ENCODE results near the gene SNORC.
A peak's percentile ranks its signal among the peaks of the same experiment; 100 is the strongest.

SNORC gene

GRCh38 chr2:232860593-232861241 lies 9.3 kb upstream of the SNORC start:
- Histone ChIP-seq H3K23ac (ENCODE audit: low read length) (no peak overlapping the region), H4K5ac (ENCODE audit: low read length) (no peak overlapping the region), H4K8ac (ENCODE audit: low read depth, low read length) (no peak overlapping the region), H2BK5ac (ENCODE audit: low read length) (no peak overlapping the region), H2AK5ac (ENCODE audit: low read length) (no peak overlapping the region), H3K4me1 (ENCODE audit: control insufficient read depth, low read depth, low read length) (no peaks in the 10 kb centered on the region), H2BK15ac (replicated peaks; ENCODE audit: low read depth) (no peak overlapping the region), H3K36me3 (ENCODE audit: control insufficient read depth, insufficient read depth, low read length) (peaks cover 8% of the 10 kb centered on the region), H3K4me2 (ENCODE audit: low read length) (no peak overlapping the region), H3K4ac (ENCODE audit: low read depth, low read length) (no peak overlapping the region), H3K79me1 (ENCODE audit: low read length) (no peaks in the 10 kb centered on the region), H2BK120ac (ENCODE audit: low read depth, low read length) (no peak overlapping the region), H3K4me3 (ENCODE audit: low read length) (no peak overlapping the region), H3K27ac (ENCODE audit: low read depth, low read length) (no peak overlapping the region), H3K56ac (ENCODE audit: low read length) (no peak overlapping the region), H3K18ac (ENCODE audit: low read length) (no peak overlapping the region), H3K9ac (ENCODE audit: low read length) (no peak overlapping the region), H3K79me2 (ENCODE audit: control insufficient read depth, insufficient read depth, low read length) (no peaks in the 10 kb centered on the region), H3K27me3 (ENCODE audit: insufficient read depth, low read length, poor library complexity) (no peaks in the 10 kb centered on the region)
- no CpG with 5 or more reads among the region's 9 CpGs for whole genome bisulfite sequencing (ENCODE audit: extremely low coverage, insufficient coverage, low lambda C conversion rate)
- DNase-seq = peak; percentile 68

- Histone ChIP-seq H3K79me2 (ENCODE audit: control insufficient read depth, insufficient read depth, low read length) (no peaks in the 10 kb centered on the region), H3K23ac (ENCODE audit: low read length) (no peak overlapping the region), H3K27me3 (ENCODE audit: insufficient read depth, low read length, poor library complexity) (no peaks in the 10 kb centered on the region), H3K4me3 (ENCODE audit: low read length) (no peak overlapping the region), H3K4me2 (ENCODE audit: low read length) (no peak overlapping the region), H3K4me1 (ENCODE audit: control insufficient read depth, low read depth, low read length) (no peaks in the 10 kb centered on the region), H3K36me3 (ENCODE audit: control insufficient read depth, insufficient read depth, low read length) (peaks cover 8% of the 10 kb centered on the region), H2AK5ac (ENCODE audit: low read length) (no peak overlapping the region), H3K79me1 (ENCODE audit: low read length) (no peaks in the 10 kb centered on the region), H2BK120ac (ENCODE audit: low read depth, low read length) (no peak overlapping the region), H3K18ac (ENCODE audit: low read length) (no peak overlapping the region), H3K27ac (ENCODE audit: low read depth, low read length) (no peak overlapping the region), H2BK15ac (replicated peaks; ENCODE audit: low read depth) (no peak overlapping the region), H3K4ac (ENCODE audit: low read depth, low read length) (no peak overlapping the region), H2BK5ac (ENCODE audit: low read length) (no peak overlapping the region), H4K5ac (ENCODE audit: low read length) (no peak overlapping the region), H3K56ac (ENCODE audit: low read length) (no peak overlapping the region), H4K8ac (ENCODE audit: low read depth, low read length) (no peak overlapping the region), H3K9ac (ENCODE audit: low read length) (no peak overlapping the region)
- DNase-seq = no peak
- no CpG with 5 or more reads among the region's 5 CpGs for WGBS (ENCODE audit: extremely low coverage, insufficient coverage, low lambda C conversion rate)
Measured at GRCh38 chr2:232861353-232861752, 8.7 kb upstream of the SNORC start.

GRCh38 chr2:232863996-232864395 lies 6.1 kb upstream of the SNORC start:
- H3K9ac ChIP-seq (ENCODE audit: low read length) = no peak overlapping the region
- H3K27ac ChIP-seq (ENCODE audit: low read depth, low read length) = no peak overlapping the region
- no peak overlapping the region for H2AK5ac ChIP-seq (ENCODE audit: low read length)
- no peaks in the 10 kb centered on the region for H3K79me2 ChIP-seq (ENCODE audit: control insufficient read depth, insufficient read depth, low read length)
- no peak overlapping the region for H2BK5ac ChIP-seq (ENCODE audit: low read length)
- no peak overlapping the region for H3K56ac ChIP-seq (ENCODE audit: low read length)
- no peak overlapping the region for H4K8ac ChIP-seq (ENCODE audit: low read depth, low read length)
- H2BK120ac ChIP-seq (ENCODE audit: low read depth, low read length) = no peak overlapping the region
- WGBS (ENCODE audit: extremely low coverage, insufficient coverage, low lambda C conversion rate) = no CpG with 5 or more reads among the region's 2 CpGs
- no peaks in the 10 kb centered on the region for H3K4me1 ChIP-seq (ENCODE audit: control insufficient read depth, low read depth, low read length)
- no peak overlapping the region for H3K23ac ChIP-seq (ENCODE audit: low read length)
- no peak overlapping the region for H3K4ac ChIP-seq (ENCODE audit: low read depth, low read length)
- H3K4me2 ChIP-seq (ENCODE audit: low read length) = no peak overlapping the region
- no peak overlapping the region for H3K4me3 ChIP-seq (ENCODE audit: low read length)
- DNase-seq = no peak
- no peak overlapping the region for H3K18ac ChIP-seq (ENCODE audit: low read length)
- no peaks in the 10 kb centered on the region for H3K36me3 ChIP-seq (ENCODE audit: control insufficient read depth, insufficient read depth, low read length)
- H3K27me3 ChIP-seq (ENCODE audit: insufficient read depth, low read length, poor library complexity) = no peaks in the 10 kb centered on the region
- no peak overlapping the region for H2BK15ac ChIP-seq (replicated peaks; ENCODE audit: low read depth)
- H3K79me1 ChIP-seq (ENCODE audit: low read length) = no peaks in the 10 kb centered on the region
- no peak overlapping the region for H4K5ac ChIP-seq (ENCODE audit: low read length)

GRCh38 chr2:232865165-232865564 lies 4.9 kb upstream of the SNORC start:
- Histone ChIP-seq H3K79me1 (ENCODE audit: low read length) (no peaks in the 10 kb centered on the region), H2BK15ac (replicated peaks; ENCODE audit: low read depth) (no peak overlapping the region), H3K36me3 (ENCODE audit: control insufficient read depth, insufficient read depth, low read length) (no peaks in the 10 kb centered on the region), H3K4me1 (ENCODE audit: control insufficient read depth, low read depth, low read length) (no peaks in the 10 kb centered on the region), H3K56ac (ENCODE audit: low read length) (no peak overlapping the region), H2BK5ac (ENCODE audit: low read length) (no peak overlapping the region), H3K9ac (ENCODE audit: low read length) (no peak overlapping the region), H4K8ac (ENCODE audit: low read depth, low read length) (no peak overlapping the region), H3K27ac (ENCODE audit: low read depth, low read length) (no peak overlapping the region), H3K4ac (ENCODE audit: low read depth, low read length) (no peak overlapping the region), H3K27me3 (ENCODE audit: insufficient read depth, low read length, poor library complexity) (no peaks in the 10 kb centered on the region), H3K79me2 (ENCODE audit: control insufficient read depth, insufficient read depth, low read length) (no peaks in the 10 kb centered on the region), H3K4me3 (ENCODE audit: low read length) (no peak overlapping the region), H3K4me2 (ENCODE audit: low read length) (no peak overlapping the region), H4K5ac (ENCODE audit: low read length) (no peak overlapping the region), H2BK120ac (ENCODE audit: low read depth, low read length) (no peak overlapping the region), H2AK5ac (ENCODE audit: low read length) (no peak overlapping the region), H3K23ac (ENCODE audit: low read length) (no peak overlapping the region), H3K18ac (ENCODE audit: low read length) (no peak overlapping the region)
- no peak for DNase-seq
- no CpG with 5 or more reads among the region's 1 CpG for WGBS (ENCODE audit: extremely low coverage, insufficient coverage, low lambda C conversion rate)

- Histone ChIP-seq H3K79me1 (ENCODE audit: low read length) (no peaks in the 10 kb centered on the region), H3K79me2 (ENCODE audit: control insufficient read depth, insufficient read depth, low read length) (no peaks in the 10 kb centered on the region), H2BK120ac (ENCODE audit: low read depth, low read length) (no peak overlapping the region), H3K4ac (ENCODE audit: low read depth, low read length) (no peak overlapping the region), H3K4me1 (ENCODE audit: control insufficient read depth, low read depth, low read length) (no peaks in the 10 kb centered on the region), H2BK15ac (replicated peaks; ENCODE audit: low read depth) (no peak overlapping the region), H4K5ac (ENCODE audit: low read length) (no peak overlapping the region), H2AK5ac (ENCODE audit: low read length) (no peak overlapping the region), H3K36me3 (ENCODE audit: control insufficient read depth, insufficient read depth, low read length) (no peaks in the 10 kb centered on the region), H2BK5ac (ENCODE audit: low read length) (no peak overlapping the region), H3K4me2 (ENCODE audit: low read length) (no peak overlapping the region), H3K27ac (ENCODE audit: low read depth, low read length) (no peak overlapping the region), H3K9ac (ENCODE audit: low read length) (no peak overlapping the region), H3K18ac (ENCODE audit: low read length) (no peak overlapping the region), H3K27me3 (ENCODE audit: insufficient read depth, low read length, poor library complexity) (no peaks in the 10 kb centered on the region), H3K4me3 (ENCODE audit: low read length) (no peak overlapping the region), H4K8ac (ENCODE audit: low read depth, low read length) (no peak overlapping the region), H3K23ac (ENCODE audit: low read length) (no peak overlapping the region), H3K56ac (ENCODE audit: low read length) (no peak overlapping the region)
- no CpG with 5 or more reads among the region's 4 CpGs for WGBS (ENCODE audit: extremely low coverage, insufficient coverage, low lambda C conversion rate)
- DNase-seq = no peak
Measured at GRCh38 chr2:232866104-232866503, 4.0 kb upstream of the SNORC start.

All from mesendoderm (in vitro differentiated cells).